HepG2 (cell line): ENCODE results near the gene RASAL1. TPM values are rescaled to one million over a fixed set of nuclear protein-coding genes. Genes with fewer than 3 reads are reported as not detected.

Source experiments
- ATAC-seq: fragments of 200-7000 bp; cut with Tn5 transposase; 3 replicates; pipeline ENCODE4 v1.9.1; 2020; ENCODE audit warnings: mild to moderate bottlenecking, moderate library complexity
- BruUV-seq: library from RNA; stranded (reverse); fragments of 400-500 nt; replicated peaks from 2 replicates; lab custom pipeline; 2021; lab: Mats Ljungman, UMichigan
- CTCF ChIA-PET: fragments of 300-600 bp; formaldehyde crosslinking; extraction: SDS; loops from one replicate; lab custom pipeline; 2021; ENCODE audit warnings: low total read pairs, inconsistent platforms, low intra/inter-chr PET ratio; lab: Yijun Ruan, JAX
- POLR2A ChIA-PET: fragments of 350-600 bp; sonication (Branson Sonifier 250); formaldehyde crosslinking; loops from one replicate; lab custom pipeline; 2020; ENCODE audit warnings: antibody characterized with exemption, inconsistent platforms; lab: Yijun Ruan, JAX
- DNase-seq: peaks from one replicate; pipeline ENCODE4 v3.0.0-alpha.2; 2015; ENCODE audit warnings: low spot score
- FAIRE-seq: peaks from 3 replicates; lab custom pipeline; 2011; peaks lifted over from hg19 to GRCh38; lab: Jason Lieb, UNC
- H2AFZ ChIP-seq: one replicate; pipeline ENCODE4 v1.6.1; 2011; ENCODE audit warnings: low read length, inconsistent platforms
- H3K27ac ChIP-seq: fragments of 300-600 bp; 3 replicates; pipeline ENCODE4 v1.8.0; 2011; ENCODE audit warnings: mixed run types, mild to moderate bottlenecking, mixed read lengths, low read length, inconsistent platforms; ENCODE audit not compliant: insufficient read depth; ENCODE audit errors: extremely low read length
- H3K27me3 ChIP-seq, 2 experiments: fragments of 200-600 bp in 1 of 2; 2 replicates in 1 of 2; 3 replicates in 1 of 2; pipeline versions ENCODE4 v1.6.0 to v1.8.0; 2011; ENCODE audit warnings: low read length in 2 of 2, mild to moderate bottlenecking in 2 of 2, moderate library complexity in 2 of 2, inconsistent platforms in 1 of 2; ENCODE audit not compliant: insufficient read depth in 2 of 2, control insufficient read depth in 1 of 2
- H3K36me3 ChIP-seq, 2 experiments: fragments of 200-600 bp in 1 of 2; replicated peaks in 1 of 2; 2 replicates in 1 of 2; 3 replicates in 1 of 2; pipeline versions ENCODE4 v1.5.1 to v1.8.0; 2011; ENCODE audit warnings: low read length in 2 of 2, inconsistent platforms in 1 of 2; ENCODE audit not compliant: insufficient read depth in 2 of 2, control insufficient read depth in 1 of 2
- H3K4me1 ChIP-seq: 2 replicates; pipeline ENCODE4 v1.5.1; 2012; ENCODE audit warnings: low read length, inconsistent platforms; ENCODE audit not compliant: insufficient read depth
- H3K4me2 ChIP-seq: 2 replicates; pipeline ENCODE4 v1.6.0; 2011; ENCODE audit warnings: low read depth, low read length, inconsistent platforms
- H3K4me3 ChIP-seq, 3 experiments: fragments of 200-600 bp in 1 of 3; sonication (generic), shearing (Covaris generic) in 1 of 3; replicated peaks in 1 of 3; 2 replicates each; pipeline ENCODE4 v1.5.1; 2011 to 2016; ENCODE audit warnings: low read length in 3 of 3, inconsistent platforms in 2 of 3, low read depth in 2 of 3, mild to moderate bottlenecking in 2 of 3, control low read depth in 1 of 3, mixed read lengths in 1 of 3; ENCODE audit not compliant: insufficient read depth in 1 of 3
- H3K79me2 ChIP-seq: one replicate; pipeline ENCODE4 v1.6.1; 2011; ENCODE audit warnings: low read length, inconsistent platforms; ENCODE audit not compliant: insufficient read depth
- H3K9ac ChIP-seq: 2 replicates; pipeline ENCODE4 v1.6.0; 2011; ENCODE audit warnings: mild to moderate bottlenecking, low read depth, low read length, inconsistent platforms; ENCODE audit not compliant: insufficient read depth
- H3K9me3 ChIP-seq: 2 replicates; pipeline ENCODE4 v1.5.1; 2012; ENCODE audit warnings: mild to moderate bottlenecking, low read length
- H4K20me1 ChIP-seq: 2 replicates; pipeline ENCODE4 v1.6.0; 2011; ENCODE audit warnings: inconsistent platforms, mild to moderate bottlenecking, low read length, moderate library complexity; ENCODE audit not compliant: insufficient read depth
- ARHGAP35 ChIP-seq: sonication (generic); formaldehyde crosslinking; IDR thresholded peaks from 2 replicates; pipeline ENCODE4 v1.9.0; 2022; ENCODE audit warnings: mild to moderate bottlenecking, inconsistent platforms, moderate library complexity, missing genetic modification reagents, borderline replicate concordance
- GFI1 ChIP-seq: sonication (generic); formaldehyde crosslinking; IDR thresholded peaks from 2 replicates; pipeline ENCODE4 v1.5.0; 2020; ENCODE audit warnings: missing genetic modification reagents, mild to moderate bottlenecking, borderline replicate concordance
- HOMEZ ChIP-seq: IDR thresholded peaks from 2 replicates; pipeline ENCODE4 v1.6.1; 2016; ENCODE audit warnings: low read depth
- MTA1 ChIP-seq: sonication (generic); formaldehyde crosslinking; IDR thresholded peaks from 2 replicates; pipeline ENCODE4 v1.4.0; 2020; ENCODE audit warnings: missing genetic modification reagents, mild to moderate bottlenecking, borderline replicate concordance
- NKX3-1 ChIP-seq: sonication (generic); formaldehyde crosslinking; IDR thresholded peaks from 2 replicates; pipeline ENCODE4 v1.5.0; 2020; ENCODE audit warnings: missing genetic modification reagents
- SAP130 ChIP-seq: IDR thresholded peaks from 2 replicates; pipeline ENCODE4 v1.6.1; 2016; ENCODE audit warnings: low read depth
- SRSF1 ChIP-seq: fragments of 200-400 bp; formaldehyde crosslinking; optimal IDR thresholded peaks from 2 replicates; pipeline ENCODE3; 2017; ENCODE audit warnings: mild to moderate bottlenecking, low read depth, low read length, moderate library complexity
- STAG1 ChIP-seq: sonication (generic); formaldehyde crosslinking; IDR thresholded peaks from 2 replicates; pipeline ENCODE4 v1.4.0; 2020; ENCODE audit warnings: missing genetic modification reagents
- XBP1 ChIP-seq: sonication (generic); formaldehyde crosslinking; IDR thresholded peaks from 2 replicates; pipeline ENCODE4 v1.5.0; 2020; ENCODE audit warnings: missing genetic modification reagents
- ZFP41 ChIP-seq: sonication (generic); formaldehyde crosslinking; IDR thresholded peaks from 2 replicates; pipeline ENCODE4 v1.4.0; 2020; ENCODE audit warnings: mild to moderate bottlenecking, missing genetic modification reagents, borderline replicate concordance
- ZNF17 ChIP-seq: sonication (generic); formaldehyde crosslinking; IDR thresholded peaks from 2 replicates; pipeline ENCODE4 v1.5.0; 2020; ENCODE audit warnings: mild to moderate bottlenecking, missing genetic modification reagents
- ZNF232 ChIP-seq: sonication (generic); formaldehyde crosslinking; IDR thresholded peaks from 2 replicates; pipeline ENCODE4 v1.4.0; 2020; ENCODE audit warnings: missing genetic modification reagents, borderline replicate concordance
- ZNF503 ChIP-seq: sonication (generic); formaldehyde crosslinking; IDR thresholded peaks from 2 replicates; pipeline ENCODE4 v1.4.0; 2020; ENCODE audit warnings: missing genetic modification reagents
- ZNF607 ChIP-seq: sonication (generic); formaldehyde crosslinking; IDR thresholded peaks from 2 replicates; pipeline ENCODE4 v1.5.1; 2020; ENCODE audit warnings: missing genetic modification reagents, mild to moderate bottlenecking, borderline replicate concordance
- ZNF770 ChIP-seq: sonication (generic); formaldehyde crosslinking; IDR thresholded peaks from 2 replicates; pipeline ENCODE4 v1.5.0; 2020; ENCODE audit warnings: mild to moderate bottlenecking, missing genetic modification reagents
- WGBS: methylation state at CpG from one replicate; pipeline ENCODE4 v1.1.6; 2017; ENCODE audit warnings: low lambda C conversion rate; 5-methylcytosine and 5-hydroxymethylcytosine counted together
- in situ Hi-C: cut with HindIII; loops from 2 replicates; pipeline ENCODE4 v1.10.0; 2017; ENCODE audit warnings: low pct_unique_long_range_greater_than_20kb; ENCODE audit not compliant: extremely low pct_ligation_motif_present
- intact Hi-C: fragments of 100-400 bp; cut with micrococcal nuclease; formaldehyde crosslinking; loops from one replicate; pipeline ENCODE4 v1.10.0; 2022; ENCODE audit not compliant: unreplicated experiment
- polyA plus RNA-seq, 8 experiments: library from polyadenylated mRNA; depleted of rRNA in 3 of 8; stranded (reverse) in 7 of 8; unstranded in 1 of 8; fragments of >200 nt; fragmentation: Illumina TruSeq in 4 of 8; extraction: Trizol in 4 of 8; gene quantifications; 2 replicates each; pipeline versions ENCODE4 v1.2.1 to v1.2.3, GENCODE V29; 2011 to 2016; ENCODE audit warnings: low read depth in 4 of 8, missing spikeins in 1 of 8, mixed read lengths in 1 of 8; ENCODE audit not compliant: insufficient read depth in 1 of 8
- total RNA-seq, 5 experiments: library from RNA; depleted of rRNA; stranded (reverse); fragments of >200 nt; fragmentation: Illumina TruSeq; extraction: Trizol; gene quantifications; 2 replicates each; pipeline ENCODE4 v1.2.3, GENCODE V29; 2016; ENCODE audit warnings: low read depth in 1 of 5

Gene RASAL1
- total and polyA plus RNA-seq, 2 of the 13 experiments (the other 11 are each of a cell fraction or from before 2014, with no cell fraction given), result not detected

- TF ChIP-seq ZNF607 (CRISPR knock-in tag) (peak; percentile 80), XBP1 (CRISPR knock-in tag) (peak; percentile 46; the same call in 1 of the 2 replicates), ZNF232 (CRISPR knock-in tag) (peak; percentile 84), GFI1 (CRISPR knock-in tag) (no peak), ZFP41 (CRISPR knock-in tag) (0 out of 2 replicates have a peak, but pooled peaks have one; percentile 9), SRSF1 (peak; percentile 61), SAP130 (CRISPR knock-in tag) (peak; percentile 88), ARHGAP35 (no peak), NKX3-1 (CRISPR knock-in tag) (peak; percentile 66; the same call in 1 of the 2 replicates)
Measured at GRCh38 chr12:113184900-113185179, 49.3 kb upstream of the RASAL1 start (continued).

- intact Hi-C loops (no loop called here), in situ Hi-C loops (no loop called here)
- peak overlapping the region; percentile 98 for H3K9ac ChIP-seq
- peak overlapping the region; percentile 80 for H3K4me2 ChIP-seq
- H3K36me3 ChIP-seq, result peaks cover 15 to 31% of the 10 kb centered on the region in 2 experiments; a peak in 4 of 5 replicates
- peak overlapping the region; percentile 93 for H3K27ac ChIP-seq
- ATAC-seq (peak; percentile 39), FAIRE-seq (peak; percentile 21), DNase-seq (no peak)
- H2AFZ ChIP-seq, result no peak overlapping the region
- H3K79me2 ChIP-seq, result peaks cover 50% of the 10 kb centered on the region
- 28% methylated on average over 21 of the region's 26 CpGs for WGBS
- POLR2A ChIA-PET, result interaction anchor here (1.3 to 2.5 kb wide), 6 partner anchors 9 to 39 kb away, joined by 3 to 14 read pairs (median 11); partner anchors contain the start of gene TPCN1
- no TSS peak for BruUV-seq
- H3K27me3 ChIP-seq, result no peaks in the 10 kb centered on the region
- H3K4me1 ChIP-seq, result peaks cover 34% of the 10 kb centered on the region
- H4K20me1 ChIP-seq, result no peaks in the 10 kb centered on the region; the same call in 1 of the 2 replicates
- H3K9me3 ChIP-seq, result no peaks in the 10 kb centered on the region
- peak overlapping the region; percentile 70 to 96 (median 86) for H3K4me3 ChIP-seq
- CTCF ChIA-PET, result no interaction called here
- TF ChIP-seq MTA1 (CRISPR knock-in tag) (no peak), ZNF503 (CRISPR knock-in tag) (no peak), HOMEZ (CRISPR knock-in tag) (no peak), STAG1 (no peak), ZNF770 (CRISPR knock-in tag) (peak; percentile 96), ZNF17 (CRISPR knock-in tag) (no peak)
Measured at GRCh38 chr12:113184098-113184899, 48.7 kb upstream of the RASAL1 start.
